NK-92 treated with Interleukin-12 subunit alpha and Interleukin-12 subunit beta, amount 100 ng/mL, for 24 hours (cell line): ENCODE data around the gene CELA3A.
"Not testable (repeated sequence)": the region's sequence is repeated elsewhere in the genome, so short reads cannot be mapped to it uniquely, and the experiment has no call there.

ENCODE experiments used
- DNase-seq: peaks from one replicate; lab custom pipeline; 2025; lab: John Stamatoyannopoulos, UW

The CELA3A gene, protein sequence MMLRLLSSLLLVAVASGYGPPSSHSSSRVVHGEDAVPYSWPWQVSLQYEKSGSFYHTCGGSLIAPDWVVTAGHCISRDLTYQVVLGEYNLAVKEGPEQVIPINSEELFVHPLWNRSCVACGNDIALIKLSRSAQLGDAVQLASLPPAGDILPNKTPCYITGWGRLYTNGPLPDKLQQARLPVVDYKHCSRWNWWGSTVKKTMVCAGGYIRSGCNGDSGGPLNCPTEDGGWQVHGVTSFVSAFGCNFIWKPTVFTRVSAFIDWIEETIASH

DNA sequence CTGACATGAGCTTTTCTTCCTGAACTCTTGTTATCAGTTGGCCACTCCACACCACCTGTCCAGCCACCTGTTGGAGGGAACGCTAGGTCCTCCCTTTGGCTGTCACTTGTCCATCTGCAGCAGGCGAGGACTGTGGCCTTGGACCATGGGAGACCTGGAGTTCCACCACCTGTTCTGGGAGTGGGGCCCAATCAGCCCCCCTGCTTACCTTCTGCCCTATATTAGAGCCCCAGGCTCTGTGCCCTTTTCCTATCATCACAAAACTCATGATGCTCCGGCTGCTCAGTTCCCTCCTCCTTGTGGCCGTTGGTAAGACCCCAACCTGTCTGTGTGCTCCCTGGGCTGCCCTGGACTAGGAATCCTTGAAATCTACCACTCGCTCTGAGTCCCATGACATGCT lies at the start of gene CELA3A:
Gene CELA3A (plus strand): TSS at position 249 of the 400 bp plus-strand sequence. CDS start 18 bp downstream, at position 267.
- DNase-seq = no peak

DNA sequence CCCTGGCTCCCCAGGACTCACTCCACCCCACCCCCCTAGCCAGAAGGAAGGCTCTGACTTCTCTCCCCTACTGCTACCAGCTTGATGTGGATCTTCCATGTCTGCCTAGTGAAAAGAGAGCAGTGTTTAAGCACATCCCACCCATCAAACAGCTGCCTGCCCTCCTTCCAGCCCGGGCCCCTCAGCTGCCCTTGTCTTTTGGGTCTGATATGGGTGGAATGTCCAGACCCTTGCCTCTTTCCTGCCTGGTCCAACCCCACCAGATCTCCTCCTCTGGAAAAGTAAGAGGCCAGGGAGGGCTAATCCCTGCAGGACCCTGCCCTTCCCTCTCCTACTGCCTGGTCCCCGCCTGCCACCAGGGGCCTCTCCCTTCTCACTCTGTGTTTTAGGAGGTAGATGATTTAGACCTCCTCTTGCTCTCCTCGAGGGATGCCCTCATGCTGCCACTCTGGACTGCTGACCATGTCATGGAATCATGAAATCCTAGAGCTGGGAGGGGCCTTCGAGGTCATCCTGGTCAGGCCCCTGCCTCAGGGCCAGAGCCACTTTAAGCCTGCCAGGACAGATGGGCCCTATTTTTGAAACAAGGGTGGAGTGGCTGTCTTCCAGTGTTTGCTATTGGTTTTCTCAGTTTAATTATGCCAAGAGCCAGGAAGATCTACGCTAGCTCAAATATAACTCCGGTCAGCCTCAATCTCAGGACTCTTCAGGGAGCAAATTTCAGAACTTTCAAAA lies 48.5 kb upstream of the CELA3A start:
- DNase-seq = no peak

DNA sequence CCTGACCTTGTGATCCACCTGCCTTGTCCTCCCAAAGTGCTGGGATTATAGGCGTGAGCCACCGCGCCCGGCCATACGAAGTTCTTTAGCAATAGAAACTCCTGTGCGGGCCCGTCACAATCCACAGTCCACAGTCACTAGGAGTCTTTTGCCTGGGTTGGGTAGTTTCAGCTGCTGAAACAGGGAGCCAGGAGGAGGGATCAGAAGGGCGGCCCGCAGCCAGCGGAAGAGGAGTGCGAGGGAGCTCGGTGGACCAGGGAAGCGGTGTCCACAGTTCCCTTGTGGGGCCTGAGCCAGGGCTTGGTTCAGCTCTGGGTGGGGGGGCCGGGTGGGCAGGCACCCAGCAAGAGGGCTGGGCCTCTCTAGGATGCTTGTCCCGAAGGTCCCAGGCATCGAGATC lies 46.4 kb upstream of the CELA3A start:
- no peak for DNase-seq

DNA sequence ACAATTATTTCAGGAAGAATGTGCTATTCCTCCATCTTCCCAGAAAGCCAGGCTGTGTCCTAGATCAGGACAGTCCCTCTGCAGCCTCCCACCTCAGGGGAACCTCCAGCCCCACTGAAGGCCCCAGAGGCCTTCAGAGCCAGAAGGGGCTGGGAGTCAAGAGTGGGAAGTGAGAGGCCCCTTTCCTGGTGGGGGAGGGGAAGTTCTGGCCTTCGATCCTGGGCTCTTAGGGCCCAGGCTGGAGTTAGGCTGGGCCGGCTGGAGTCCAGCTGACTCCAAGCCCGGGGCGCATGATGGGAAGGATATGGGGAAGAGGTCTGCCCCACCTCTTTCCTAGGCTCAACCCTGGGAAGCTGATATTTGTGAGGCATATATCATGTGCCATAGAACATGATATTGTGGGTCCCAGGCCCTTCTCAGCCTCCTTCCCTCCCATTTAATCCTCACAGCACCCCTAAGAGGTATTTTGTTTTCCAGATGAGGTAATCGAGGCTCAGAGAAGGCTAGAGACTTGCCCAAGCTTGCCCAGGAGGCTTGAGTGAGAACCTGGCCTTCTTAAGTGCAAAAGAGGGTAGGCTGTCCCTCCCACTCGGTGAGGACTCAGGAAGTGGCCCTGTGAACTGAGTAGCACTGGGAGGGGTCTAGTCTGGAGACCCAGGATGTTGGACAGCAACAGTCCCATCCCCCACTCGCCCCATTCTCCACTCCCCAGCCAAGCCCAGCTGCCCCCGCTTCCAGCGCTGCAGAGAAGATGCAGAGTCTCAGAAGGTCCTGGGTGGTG lies 45.8 kb upstream of the CELA3A start:
- peak; percentile 30 for DNase-seq

DNA sequence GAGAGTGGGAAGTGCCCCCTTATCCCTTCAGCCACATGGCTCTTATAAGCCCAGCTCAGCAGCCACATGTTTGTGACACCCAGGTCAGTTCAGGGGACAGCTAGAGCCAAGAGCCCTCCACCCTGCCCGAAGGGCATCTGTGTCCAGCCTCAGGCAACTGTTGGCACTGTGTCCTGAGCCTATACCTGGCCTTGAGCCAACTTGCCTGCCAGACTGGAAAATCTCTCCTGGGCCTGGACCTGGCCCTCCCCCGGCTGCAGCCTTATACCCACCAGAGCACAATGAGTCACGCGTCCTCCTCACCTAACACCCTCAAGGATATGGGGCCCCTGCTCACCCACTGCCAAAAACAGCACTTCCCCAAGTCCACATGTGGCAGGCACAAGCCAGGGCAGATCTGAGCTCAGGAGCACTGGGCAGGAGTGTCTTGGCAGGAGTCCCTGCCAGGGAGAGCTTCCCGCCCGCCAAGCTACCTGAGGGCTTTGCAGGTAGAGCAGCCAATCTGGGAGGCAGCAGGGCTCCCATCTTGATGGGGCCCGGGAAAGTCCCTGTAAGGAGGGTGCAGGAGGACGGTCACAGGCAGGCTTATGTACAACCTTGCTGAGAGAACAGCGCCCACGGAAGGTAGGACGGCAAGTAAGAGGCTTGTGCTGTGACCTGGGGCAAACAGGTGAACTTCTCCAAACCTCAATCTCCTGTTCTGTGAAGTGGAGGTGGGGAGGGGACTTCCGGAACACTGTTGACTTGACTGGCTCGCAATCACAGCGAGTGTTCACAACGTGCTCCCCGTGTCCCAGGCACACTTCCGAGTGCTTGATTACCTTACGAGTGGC lies 44.5 kb upstream of the CELA3A start:
- DNase-seq = peak; percentile 62

DNA sequence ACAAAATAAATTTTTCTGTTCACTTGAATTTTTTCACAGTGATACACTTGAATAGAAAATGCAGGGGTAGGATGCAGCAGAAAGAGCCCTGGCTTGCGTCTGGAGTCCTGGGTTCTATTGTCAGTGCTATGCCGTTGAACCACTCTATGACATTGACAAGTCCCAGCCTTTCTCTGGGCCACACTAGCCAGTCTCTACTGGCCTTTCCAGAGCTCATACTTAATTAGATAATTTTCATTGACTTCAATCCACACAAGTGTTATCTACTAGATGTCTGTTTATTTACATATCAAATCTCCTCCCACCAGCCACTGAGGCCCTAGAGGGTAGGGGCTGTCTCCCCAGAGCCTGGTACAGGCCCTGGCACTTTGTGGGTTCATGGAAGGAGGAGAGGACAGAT lies 40.1 kb upstream of the CELA3A start:
- DNase-seq = no peak

DNA sequence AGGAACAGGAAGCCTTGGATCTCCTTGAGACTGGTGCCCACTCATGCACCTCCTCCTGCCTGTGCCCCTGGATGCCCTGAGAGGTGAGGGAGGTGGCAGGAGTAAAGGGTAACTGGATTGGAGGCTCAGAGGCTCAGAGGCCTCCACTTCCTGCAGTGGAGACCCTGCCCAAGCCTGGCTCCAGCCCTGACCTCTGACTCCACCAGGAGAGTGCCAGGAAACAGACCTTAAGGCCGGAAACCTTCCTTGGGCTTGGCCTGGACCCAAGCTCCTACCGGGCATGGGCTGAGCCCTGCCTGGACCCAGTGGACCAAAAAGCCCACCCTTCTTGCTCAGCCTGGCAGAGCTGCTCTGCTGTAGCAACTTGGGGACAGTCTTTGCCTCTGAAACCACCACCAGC lies 39.7 kb upstream of the CELA3A start:
- no peak for DNase-seq

DNA sequence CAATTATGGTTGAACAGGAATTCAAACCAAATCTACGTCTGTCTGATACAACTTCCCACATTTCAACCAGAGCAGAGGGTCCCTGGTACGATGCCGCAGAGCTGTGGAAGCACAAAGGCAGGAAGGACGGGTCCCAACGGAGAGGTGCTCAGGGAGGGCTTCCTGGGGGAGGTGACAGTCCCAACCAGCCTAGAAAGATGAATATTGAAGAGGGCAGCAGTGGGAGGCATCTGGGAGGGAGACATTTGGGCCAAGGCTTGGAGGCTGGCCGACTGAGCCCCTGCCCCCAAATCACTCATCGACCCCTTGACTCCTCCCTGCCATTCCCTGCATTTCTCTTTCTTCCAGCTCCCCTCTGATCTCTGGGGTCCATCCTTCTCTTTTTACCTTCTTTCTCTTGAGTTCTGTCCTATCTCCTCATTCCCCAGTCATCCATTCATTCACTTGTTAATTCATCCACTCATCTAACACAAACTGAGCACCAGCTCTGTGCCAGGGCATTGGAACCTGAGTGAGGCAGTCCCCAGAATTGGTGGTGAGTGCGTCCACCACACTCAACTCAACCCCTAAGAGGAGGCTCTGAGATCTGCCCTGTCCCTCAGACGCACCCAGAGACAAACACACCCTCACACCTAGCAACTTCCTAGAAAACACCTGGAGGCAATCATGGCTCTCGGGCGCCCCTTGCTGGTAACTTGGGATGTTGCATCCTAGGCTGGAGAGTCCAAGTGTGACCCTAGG lies 37.8 kb upstream of the CELA3A start:
- peak; percentile 54 for DNase-seq

DNA sequence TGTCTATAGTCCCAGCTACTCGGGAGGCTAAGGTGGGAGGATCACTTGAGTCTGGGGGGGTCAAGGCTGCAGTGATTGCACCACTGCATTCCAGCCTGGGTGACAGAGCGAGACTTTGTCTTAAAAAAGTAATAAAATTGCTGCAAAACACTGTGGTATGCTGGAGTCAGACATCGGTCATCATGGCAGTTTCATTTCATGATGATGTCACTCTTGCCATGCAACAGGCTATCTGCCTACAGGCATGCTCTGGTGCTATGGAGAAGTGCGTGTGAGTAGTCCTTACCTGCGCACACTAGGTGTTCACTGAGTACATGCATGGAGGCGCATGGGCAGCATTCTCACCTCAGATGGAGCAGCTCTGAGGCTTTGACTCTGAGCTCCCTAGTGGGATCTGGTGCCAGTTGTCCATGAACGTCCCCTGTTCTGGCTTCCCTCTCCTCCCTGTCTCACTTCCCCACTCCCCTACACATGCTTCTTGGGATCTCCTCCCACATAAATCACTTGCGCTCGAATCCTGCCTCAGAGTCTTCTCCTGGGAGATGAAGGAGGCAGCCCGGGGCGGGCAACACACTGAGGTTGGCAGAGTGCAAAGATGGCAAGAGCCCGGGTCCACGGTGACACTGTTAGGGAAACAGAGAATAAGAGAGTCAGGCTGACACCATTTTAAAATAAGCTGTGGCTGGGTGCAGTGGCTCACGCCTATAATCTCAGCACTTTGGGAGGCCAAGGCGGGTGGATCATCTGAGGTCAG lies 35.0 kb upstream of the CELA3A start:
- DNase-seq = no peak

DNA sequence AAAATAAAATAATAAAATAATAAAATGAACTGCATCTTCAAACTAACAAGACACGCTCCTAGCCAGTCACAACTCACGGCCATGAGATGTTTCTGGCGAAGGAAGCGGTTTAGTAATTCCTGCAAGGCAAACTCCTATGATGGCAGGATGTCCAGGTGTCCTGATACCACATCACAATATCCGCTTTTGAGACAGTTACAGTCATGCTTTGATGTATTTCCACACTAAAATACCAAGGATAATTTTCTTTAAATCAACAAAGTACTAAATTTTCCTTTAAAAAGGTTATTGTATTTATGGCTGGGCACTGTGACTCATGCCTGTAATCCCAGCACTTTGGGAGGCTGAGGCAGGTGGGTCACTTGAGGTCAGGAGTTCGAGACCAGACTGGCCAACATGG lies 34.2 kb upstream of the CELA3A start:
- DNase-seq = not testable (repeated sequence)

DNA sequence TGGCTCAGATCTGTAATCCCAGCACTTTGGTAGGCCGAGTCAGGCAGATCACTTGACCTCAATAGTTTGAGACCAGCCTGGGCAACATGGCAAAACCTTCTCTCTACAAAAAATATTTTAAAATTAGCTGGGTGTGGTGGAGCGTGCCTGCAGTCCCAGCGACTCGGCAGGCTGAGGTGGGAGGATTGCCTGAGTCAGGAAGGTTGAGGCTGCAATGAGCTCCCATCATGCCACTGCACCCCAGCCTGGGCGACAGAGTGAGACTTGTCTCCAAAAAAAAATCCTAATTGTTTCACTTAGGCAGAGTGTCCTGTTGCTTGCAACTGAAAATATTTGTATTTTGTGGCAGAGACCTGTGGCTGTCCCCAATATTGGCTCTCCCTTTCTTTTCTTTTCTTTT lies 32.4 kb upstream of the CELA3A start:
- DNase-seq = not testable (repeated sequence)

DNA sequence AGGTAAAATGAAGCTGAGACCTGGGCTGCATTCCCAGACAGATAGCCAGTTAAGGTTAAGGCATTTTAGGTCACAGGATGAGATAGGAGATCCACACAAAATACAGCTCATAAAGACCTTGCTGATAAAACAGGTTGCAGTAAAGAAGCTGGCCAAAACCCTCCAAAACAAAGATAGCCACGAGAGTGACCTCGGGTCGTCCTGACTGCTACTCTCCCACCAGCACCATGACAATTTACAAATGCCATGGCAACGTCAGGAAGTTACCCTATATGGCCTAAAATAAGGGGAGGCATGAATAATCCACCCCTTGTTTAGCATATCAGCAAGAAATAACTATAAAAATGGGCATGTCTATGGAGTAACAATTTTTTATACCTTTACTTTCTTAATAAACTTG lies 30.9 kb upstream of the CELA3A start:
- DNase-seq = not testable (repeated sequence)

DNA sequence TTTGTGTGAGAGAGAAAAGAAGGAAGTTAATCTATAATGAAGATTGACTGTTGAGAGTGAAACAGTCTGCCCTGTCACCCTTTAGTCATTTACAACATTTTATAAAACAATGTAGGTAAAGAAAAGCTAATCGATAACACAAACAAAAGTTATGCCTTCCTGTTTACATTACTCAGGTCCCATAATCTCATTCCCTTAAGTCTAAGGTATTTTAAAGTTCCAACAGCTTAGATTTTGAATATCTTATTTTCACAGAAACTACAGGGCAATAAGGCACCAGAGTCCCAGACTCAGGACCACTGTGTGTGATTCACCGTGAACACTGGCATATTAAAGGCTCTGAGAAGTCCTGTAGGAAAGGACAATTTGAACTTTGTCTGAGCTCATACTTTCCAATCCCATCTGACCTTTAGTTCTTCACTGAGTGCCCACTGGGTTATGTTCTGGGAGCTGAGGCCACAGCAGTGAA lies 28.4 kb upstream of the CELA3A start:
- DNase-seq = not testable (repeated sequence)

DNA sequence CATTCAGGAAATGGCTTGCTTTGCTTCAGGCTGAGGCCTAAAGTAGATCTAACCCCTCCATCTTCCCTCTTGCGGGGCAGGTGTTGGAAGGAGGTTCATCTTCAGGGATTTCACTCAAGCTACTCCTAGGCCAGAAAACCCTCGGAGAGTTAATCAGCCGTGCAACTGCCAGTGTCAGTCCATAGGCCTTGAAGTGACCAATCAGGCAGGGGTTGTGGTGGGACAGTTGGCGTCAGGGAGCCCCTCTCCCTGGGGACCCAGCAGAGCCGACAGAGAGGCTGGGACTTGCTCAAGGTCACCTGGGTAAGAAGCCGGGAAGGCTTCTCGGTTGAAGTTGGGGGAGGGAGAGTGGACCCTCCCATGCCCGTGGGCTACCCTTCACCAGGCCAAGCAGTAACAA lies 27.5 kb upstream of the CELA3A start:
- DNase-seq = not testable (repeated sequence)

DNA sequence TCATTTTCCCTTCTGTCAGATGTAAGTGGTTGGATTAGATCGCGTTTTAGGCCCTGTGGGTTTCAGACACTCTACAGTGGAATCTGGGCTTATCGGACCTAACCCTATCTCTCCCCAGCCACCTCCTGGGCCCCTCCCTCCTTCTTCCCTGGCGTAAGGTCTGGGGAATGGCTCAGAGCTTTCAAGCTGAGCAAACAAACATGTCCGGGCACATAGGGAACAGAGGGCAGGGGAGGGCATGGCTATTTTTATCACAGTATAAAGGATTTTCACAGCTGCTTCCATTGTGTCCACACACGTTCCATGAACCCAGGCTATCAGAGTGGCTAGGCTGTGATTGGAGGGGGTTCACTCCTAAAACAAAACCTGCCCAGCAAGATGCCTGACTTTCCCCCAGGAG lies 26.8 kb upstream of the CELA3A start:
- DNase-seq = not testable (repeated sequence)

DNA sequence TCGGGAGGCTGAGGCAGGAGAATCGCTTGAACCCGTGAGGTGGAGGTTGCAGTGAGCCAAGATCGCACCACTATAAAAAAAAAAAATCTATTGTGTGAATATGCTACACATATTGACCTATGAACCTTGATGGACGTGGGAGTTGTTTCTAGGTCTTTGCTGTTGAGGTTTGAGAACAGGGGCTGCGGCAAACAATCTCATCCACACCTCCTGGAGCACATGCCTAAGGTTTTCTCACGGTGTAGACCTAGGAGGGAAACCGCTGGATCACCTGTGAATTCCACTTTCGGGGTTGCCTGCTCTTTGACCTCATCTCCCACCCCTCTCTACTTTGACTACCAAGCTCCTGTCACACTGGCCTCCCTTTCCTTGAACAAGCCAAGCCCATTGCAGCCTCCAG lies 26.2 kb upstream of the CELA3A start:
- DNase-seq = not testable (repeated sequence)

DNA sequence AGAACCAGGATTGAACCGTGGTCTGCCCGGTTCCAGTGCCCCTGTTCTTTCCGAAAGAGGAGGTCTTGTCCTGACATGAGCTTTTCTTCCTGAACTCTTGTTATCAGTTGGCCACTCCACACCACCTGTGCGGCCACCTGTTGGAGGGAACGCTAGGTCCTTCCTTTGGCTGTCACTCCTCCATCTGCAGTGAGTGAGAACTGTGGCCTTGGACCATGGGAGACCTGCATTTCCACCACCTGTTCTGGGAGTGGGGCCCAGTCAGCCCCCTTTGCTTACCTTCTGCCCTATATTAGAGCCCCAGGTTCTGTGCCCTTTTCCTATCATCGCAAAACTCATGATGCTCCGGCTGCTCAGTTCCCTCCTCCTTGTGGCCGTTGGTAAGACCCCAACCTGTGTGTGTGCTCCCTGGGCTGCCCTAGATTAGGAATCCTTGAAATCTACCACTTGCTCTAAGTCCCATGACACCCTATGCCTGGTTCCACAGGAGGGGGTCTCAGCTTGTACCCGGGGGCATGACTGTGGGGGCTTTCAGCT lies 24.7 kb upstream of the CELA3A start, which contains the start of gene CELA3B:
Gene CELA3B (plus strand): TSS at position 320 of the 537 bp plus-strand sequence. CDS start 18 bp downstream, at position 338.
- not testable (repeated sequence) for DNase-seq

DNA sequence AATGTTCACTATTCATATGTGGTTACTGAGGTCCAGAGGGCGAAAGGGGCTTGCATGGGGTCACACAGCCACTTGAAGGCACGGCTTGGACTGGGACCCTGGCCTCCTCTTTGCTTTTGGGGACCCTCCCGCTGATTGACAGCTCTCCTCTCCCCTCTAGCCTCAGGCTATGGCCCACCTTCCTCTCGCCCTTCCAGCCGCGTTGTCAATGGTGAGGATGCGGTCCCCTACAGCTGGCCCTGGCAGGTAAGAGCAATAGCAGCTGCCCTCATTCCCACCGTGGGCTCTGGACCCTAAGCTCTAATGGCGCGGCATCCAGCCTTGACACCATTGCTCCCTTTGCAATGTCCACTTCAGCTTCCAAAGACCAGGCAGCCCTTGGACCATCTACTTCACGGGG lies 23.2 kb upstream of the CELA3A start:
- not testable (repeated sequence) for DNase-seq

DNA sequence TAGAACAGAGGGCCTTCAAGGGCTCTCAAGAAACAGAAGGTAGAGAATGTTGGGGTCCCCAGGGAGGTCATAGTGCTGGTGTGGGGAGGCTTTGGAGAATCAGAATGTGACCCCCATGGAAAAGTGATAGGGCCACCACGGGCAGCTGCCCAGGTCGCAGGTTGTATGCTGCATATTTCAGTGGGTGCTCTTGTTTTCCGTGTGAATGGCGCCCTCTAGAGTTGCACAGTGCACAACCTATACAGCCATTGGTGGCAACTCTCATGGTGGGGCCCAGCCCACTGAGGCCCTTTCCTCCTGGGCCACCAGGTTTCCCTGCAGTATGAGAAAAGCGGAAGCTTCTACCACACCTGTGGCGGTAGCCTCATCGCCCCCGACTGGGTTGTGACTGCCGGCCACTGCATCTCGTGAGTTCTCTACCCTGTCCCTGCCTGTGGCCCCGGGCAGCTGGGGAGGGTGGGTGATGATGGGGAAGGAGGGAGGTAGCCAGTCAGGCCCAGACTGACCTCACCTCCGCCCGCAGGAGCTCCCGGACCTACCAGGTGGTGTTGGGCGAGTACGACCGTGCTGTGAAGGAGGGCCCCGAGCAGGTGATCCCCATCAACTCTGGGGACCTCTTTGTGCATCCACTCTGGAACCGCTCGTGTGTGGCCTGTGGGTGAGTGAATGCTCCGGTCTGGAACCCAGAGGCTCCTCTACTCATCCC lies 20.8 kb upstream of the CELA3A start:
- DNase-seq = not testable (repeated sequence)
